COLO668 (cell line): ENCODE results near the gene MAN1C1.

Experiments used
- DNase-seq: peaks from one replicate; lab custom pipeline; 2025; ENCODE audit not compliant: unreplicated experiment; lab: John Stamatoyannopoulos, UW

The MAN1C1 gene

GRCh38 chr1:25756215-25756614 lies 139.6 kb downstream of the MAN1C1 start:
- DNase-seq, result no peak

DNA sequence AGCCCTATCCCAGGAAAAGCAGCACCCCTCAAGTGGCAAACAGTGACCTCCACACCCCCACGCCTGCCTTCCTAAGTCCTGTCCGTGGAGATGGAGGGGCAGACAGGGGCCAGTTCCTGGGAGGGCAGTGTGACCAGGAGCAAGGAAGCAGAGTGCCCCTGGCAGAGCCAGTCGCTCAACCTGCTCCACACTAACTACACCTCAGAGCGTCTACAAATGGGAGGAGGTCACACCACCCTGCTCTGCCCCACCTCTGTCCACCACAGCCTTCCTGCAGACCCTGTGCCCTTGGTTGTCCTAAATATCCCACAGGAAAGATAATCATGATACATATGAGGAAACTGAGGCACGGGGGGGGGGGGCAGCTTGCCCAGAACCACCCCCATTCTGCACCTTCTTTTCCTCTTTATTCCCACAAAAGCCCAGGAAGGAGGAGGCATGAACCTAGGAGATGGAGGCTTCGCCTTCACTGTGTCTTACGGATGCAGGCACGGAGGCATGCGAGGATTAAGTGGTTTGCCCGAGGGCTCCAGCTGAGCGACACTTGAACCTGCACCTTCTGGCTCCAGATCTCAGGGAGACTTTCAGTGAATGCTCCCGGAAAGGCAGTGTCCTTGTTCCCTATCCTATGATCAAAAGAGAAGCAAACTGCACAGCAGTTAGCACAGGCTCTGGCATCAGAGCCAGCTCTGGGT lies 140.7 kb downstream of the MAN1C1 start:
- DNase-seq, result no peak

- no peak for DNase-seq
Measured at GRCh38 chr1:25757846-25758185, 141.2 kb downstream of the MAN1C1 start.

- DNase-seq, result no peak
Measured at GRCh38 chr1:25758466-25759070, 142.0 kb downstream of the MAN1C1 start.

DNA sequence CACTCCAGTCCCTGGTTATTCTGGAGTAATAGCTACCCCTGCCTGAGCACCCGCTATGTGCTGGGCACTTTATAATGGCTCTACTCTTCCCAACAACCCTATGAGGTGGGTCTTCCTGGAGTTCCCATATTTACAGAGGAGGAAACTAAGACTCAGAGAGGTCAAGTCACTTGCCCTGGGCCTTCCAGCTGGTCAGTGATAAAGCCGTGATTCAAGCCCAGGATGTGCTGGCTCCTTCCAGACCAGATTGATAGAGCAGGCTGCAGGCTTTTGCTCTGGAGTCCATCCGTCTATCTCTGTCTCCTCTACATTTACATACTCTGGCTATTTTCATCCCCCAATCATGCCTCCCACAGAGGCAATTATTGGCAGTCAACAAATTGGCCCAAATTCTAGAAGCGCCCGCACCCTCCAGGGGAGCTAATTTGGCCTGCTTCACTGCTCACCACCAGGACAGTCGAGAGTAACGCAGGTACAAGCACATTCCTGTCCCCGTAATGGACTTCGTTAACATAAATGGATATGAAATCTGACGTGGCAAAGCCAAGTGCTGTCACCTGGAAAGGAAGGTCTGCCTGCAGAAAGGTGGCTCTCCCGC lies 143.6 kb downstream of the MAN1C1 start:
- no peak for DNase-seq

- DNase-seq, result no peak
Measured at GRCh38 chr1:25760871-25761270, 144.3 kb downstream of the MAN1C1 start.

- DNase-seq, result no peak
Measured at GRCh38 chr1:25763493-25763892, 146.9 kb downstream of the MAN1C1 start.

DNA sequence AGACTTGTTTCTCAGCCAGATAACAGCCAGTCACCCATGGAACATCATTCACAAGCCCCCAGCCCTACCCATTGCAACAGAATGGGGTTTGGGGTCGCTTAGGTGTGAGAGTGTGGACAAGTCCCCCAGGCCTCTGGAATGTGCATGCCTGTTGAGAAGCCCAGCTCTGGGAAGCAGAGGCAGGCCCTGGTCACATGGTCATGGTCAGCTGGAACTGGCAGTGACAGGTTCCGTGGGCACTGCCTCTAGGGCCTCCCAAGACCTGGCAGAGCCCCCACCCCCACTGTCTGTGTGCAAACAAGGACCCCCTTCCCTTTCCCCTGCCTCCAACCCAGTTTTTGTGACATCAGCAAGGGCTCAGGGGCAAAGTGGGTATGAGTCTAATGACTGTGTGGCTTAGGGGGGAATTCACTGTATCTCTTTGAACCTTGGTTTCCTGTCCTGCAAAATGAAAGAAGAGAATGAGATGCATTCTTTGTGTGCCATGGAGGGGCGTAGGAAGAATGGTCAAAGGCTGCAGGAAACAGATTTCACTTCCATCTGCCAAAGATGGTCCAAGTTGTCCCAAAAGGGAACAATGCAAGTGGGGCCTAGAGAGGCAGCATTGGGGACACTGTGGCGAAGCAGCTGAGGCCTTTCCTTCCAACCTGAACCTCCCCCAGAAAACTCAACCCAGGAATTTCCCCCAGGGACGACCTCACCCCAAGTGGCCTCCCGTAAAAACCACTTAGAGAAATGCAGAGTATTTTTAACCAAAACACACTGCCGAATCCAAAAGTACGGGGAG lies 148.7 kb downstream of the MAN1C1 start:
- DNase-seq, result no peak

GRCh38 chr1:25765923-25766589 lies 149.5 kb downstream of the MAN1C1 start:
- no peak for DNase-seq

DNA sequence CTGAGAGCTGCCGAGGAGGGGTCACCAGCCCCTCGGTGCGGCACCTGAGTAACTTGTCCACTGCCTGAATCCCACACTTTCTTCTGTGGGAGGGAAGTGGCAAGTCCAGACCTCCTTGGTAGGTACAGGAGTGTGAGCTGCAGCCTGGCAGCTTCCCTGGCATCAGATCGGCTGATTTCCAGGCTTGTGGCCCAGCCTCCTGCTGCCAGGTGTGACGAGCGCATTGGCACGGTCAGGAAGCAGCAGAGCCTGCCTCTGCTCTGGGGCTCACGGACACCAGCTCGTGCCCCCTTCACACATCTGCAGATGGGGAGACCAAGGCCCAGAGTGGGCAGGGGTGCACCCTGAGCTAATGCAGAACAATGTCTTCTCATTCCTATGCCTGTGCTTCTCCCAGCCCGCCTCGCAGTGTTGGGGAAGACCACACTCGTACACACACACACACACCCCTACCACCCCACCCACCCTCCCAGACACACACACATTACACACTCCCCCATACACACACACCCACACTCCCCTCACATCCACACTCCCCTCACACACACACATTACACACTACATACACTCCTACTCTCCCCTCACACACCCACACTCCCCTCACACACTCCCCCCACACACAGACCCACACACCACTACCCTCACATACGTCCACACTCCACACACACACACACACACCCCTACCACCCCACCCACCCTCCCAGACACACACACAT lies 150.3 kb downstream of the MAN1C1 start:
- DNase-seq, result no peak

DNA sequence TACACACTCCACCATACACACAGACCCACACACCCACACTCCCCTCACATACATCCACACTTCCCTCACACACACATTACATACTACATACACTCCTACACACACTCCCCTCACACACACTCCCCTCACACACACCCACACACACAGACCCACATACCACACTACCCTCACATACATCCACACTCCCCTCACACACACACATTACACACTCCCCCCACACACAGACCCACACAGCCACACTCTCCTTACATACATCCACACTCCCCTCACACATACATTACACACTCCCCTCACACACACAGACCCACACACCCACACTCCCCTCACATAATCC lies 150.8 kb downstream of the MAN1C1 start:
- no peak for DNase-seq

- no peak for DNase-seq
Measured at GRCh38 chr1:25768999-25769398, 152.4 kb downstream of the MAN1C1 start.

GRCh38 chr1:25769625-25770383 lies 153.2 kb downstream of the MAN1C1 start:
- DNase-seq, result no peak

DNA sequence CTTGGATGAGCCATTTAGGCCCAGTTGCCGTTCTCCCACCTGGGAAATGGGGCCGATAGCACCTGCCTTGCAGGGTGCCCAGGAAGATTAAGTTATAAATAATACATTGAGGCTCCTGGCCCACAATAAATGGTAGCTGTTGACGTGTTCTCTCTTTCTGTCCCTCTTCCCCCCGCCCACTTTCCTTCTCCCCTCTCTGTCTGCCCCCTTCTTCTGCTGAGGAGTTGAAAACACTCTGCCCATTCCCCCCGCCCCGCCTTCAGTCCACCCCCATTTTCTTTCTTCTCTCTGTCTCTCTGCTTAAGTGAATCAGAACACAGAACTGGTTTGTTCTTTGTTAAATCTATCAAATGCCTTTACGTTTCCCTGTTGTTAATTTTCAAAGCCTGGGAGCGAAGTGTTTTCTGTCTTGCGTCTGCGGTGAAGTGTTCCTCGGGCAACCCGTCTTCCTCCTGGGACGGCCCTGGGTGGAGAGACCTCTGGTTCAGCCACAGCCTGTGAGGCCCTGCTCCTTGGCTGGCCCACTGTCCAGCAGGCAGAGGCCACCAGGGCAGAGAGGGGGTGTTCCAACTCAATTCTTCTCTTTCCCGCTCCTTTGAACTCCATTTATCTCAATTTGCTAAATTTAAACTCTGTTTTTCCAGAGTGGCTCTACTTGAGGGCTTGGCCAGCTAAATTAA lies 154.1 kb downstream of the MAN1C1 start:
- no peak for DNase-seq

DNA sequence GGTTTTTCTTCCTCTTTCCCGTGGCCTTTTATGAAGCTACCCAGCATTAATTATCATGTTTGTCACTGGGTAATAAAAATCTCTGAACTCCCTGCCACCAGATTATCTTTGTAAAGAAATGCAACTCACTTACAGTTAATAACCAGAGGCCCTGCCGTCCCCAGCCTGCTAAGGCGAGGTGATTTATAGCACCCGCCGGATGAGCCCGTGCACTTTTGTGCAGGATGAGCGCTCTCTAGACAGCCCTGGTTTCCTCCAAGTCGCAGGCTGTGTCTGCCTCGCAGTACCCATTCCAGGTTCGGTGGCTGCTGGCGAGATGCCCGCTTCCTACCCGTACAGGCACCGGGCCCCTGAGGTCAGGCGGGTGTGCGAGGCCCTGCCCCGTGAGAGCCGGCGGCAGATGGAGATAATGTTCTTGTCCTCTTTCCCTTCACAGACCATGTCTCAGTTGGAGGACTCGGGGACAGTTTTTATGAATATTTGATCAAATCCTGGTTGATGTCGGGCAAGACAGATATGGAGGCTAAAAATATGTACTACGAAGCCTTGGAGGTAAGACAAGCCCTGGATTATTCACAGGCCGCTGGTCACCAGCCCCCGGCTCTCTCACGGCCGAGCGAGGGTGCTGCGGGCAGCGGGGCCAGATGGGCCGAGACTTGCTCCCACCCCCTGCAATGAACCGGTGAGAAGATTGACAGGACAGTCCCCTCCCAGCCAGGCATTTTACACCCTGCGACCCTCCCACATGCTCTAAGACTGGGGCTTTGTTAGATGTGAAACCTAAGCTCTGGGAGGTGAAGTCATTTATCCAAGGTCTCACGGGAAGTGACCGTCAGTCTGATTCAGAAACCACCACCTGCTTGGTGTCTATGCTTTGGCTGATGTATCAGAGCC lies 154.9 kb downstream of the MAN1C1 start:
- DNase-seq, result peak; percentile 91

DNA sequence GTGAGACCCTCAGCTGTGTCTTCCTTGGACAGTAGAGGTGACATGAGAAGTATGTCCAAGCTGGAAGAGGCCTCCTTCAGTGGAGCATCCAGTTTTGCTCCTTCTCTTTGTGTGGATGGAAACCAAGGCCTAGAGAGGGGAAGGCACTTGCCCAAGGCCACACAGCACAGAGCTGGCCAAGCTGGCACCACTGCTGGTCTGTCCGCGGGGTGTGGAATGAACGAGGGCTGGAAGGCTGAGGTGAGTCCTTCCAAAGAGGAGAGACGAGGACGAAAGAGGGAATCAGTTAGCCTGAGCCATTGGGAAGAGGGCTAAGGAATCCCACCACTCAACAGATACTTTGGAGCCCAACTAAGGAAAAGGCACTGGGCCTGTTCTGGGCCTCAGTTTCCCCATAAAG lies 155.6 kb downstream of the MAN1C1 start:
- no peak for DNase-seq

GRCh38 chr1:25772692-25773245 lies 156.2 kb downstream of the MAN1C1 start:
- DNase-seq, result peak; percentile 38

- peak; percentile 99 for DNase-seq
Measured at GRCh38 chr1:25773441-25774125, 157.0 kb downstream of the MAN1C1 start.
